WTC11 (cell line): Measurements from ENCODE around the gene ACKR3. TPM values are rescaled to one million over a fixed set of nuclear protein-coding genes. Genes with fewer than 3 reads are reported as not detected.

Experiments
- ATAC-seq: fragments of 200-7000 bp; cut with Tn5 transposase; 2 replicates; pipeline ENCODE4 v1.10.0; 2021; ENCODE audit warnings: mild to moderate bottlenecking, moderate library complexity
- CTCF ChIA-PET: fragments of 300-600 bp; sonication (Branson Sonifier 250); formaldehyde crosslinking; loops from one replicate; lab custom pipeline; 2021; ENCODE audit warnings: antibody characterized with exemption; lab: Charles Lee
- POLR2A ChIA-PET: fragments of 350-600 bp; sonication (Branson Sonifier 250); formaldehyde crosslinking; loops from one replicate; lab custom pipeline; 2021; ENCODE audit warnings: antibody characterized with exemption; lab: Charles Lee
- DNase-seq: peaks from one replicate; pipeline ENCODE4 v3.0.0; 2021; ENCODE audit warnings: low spot score
- H3K27ac Mint-ChIP-seq: 2 replicates; pipeline ENCODE4 v1.8.0; 2021; ENCODE audit warnings: mixed read lengths
- H3K27me3 Mint-ChIP-seq: 2 replicates; pipeline ENCODE4 v1.8.0; 2021; ENCODE audit warnings: low read depth, mild to moderate bottlenecking, moderate library complexity, mixed read lengths
- H3K36me3 Mint-ChIP-seq: 2 replicates; pipeline ENCODE4 v1.8.0; 2021; ENCODE audit warnings: mixed read lengths
- H3K4me1 Mint-ChIP-seq: 2 replicates; pipeline ENCODE4 v1.8.0; 2022; ENCODE audit warnings: mixed read lengths
- H3K4me3 Mint-ChIP-seq: 2 replicates; pipeline ENCODE4 v1.8.0; 2021; ENCODE audit warnings: mild to moderate bottlenecking, moderate library complexity, mixed read lengths
- H3K9me3 Mint-ChIP-seq: 2 replicates; pipeline ENCODE4 v1.8.0; 2021; ENCODE audit warnings: mixed read lengths
- ATF1 ChIP-seq: sonication (generic); formaldehyde crosslinking; IDR thresholded peaks from 2 replicates; pipeline ENCODE4 v1.8.1; 2023; ENCODE audit warnings: mild to moderate bottlenecking, moderate library complexity, missing genetic modification reagents
- CREB1 ChIP-seq: sonication (generic); formaldehyde crosslinking; IDR thresholded peaks from 2 replicates; pipeline ENCODE4 v1.8.0; 2023; ENCODE audit warnings: mild to moderate bottlenecking, missing genetic modification reagents
- E2F5 ChIP-seq: sonication (generic); formaldehyde crosslinking; IDR thresholded peaks from 2 replicates; pipeline ENCODE4 v1.8.1; 2022; ENCODE audit warnings: mild to moderate bottlenecking, moderate library complexity, missing genetic modification reagents
- EMX1 ChIP-seq: fragments of 250-450 bp; sonication (Bioruptor Pico); IDR thresholded peaks from 2 replicates; pipeline ENCODE4 v1.8.0; 2021; ENCODE audit warnings: mild to moderate bottlenecking
- ERG ChIP-seq: fragments of 250-450 bp; sonication (Bioruptor Pico); IDR thresholded peaks from 2 replicates; pipeline ENCODE4 v1.8.0; 2021; ENCODE audit warnings: mild to moderate bottlenecking
- HMGA2 ChIP-seq: fragments of 250-450 bp; sonication (Bioruptor Pico); IDR thresholded peaks from 2 replicates; pipeline ENCODE4 v1.4.0; 2021; ENCODE audit warnings: mild to moderate bottlenecking, moderate library complexity
- MLX ChIP-seq: sonication (generic); formaldehyde crosslinking; IDR thresholded peaks from 2 replicates; pipeline ENCODE4 v1.8.1; 2023; ENCODE audit warnings: mild to moderate bottlenecking, missing genetic modification reagents, moderate library complexity
- NFE2L1 ChIP-seq: sonication (generic); formaldehyde crosslinking; IDR thresholded peaks from 2 replicates; pipeline ENCODE4 v1.8.1; 2023; ENCODE audit warnings: missing genetic modification reagents
- PRRX2 ChIP-seq: fragments of 250-450 bp; sonication (Bioruptor Pico); IDR thresholded peaks from 2 replicates; pipeline ENCODE4 v1.8.0; 2021; ENCODE audit warnings: mild to moderate bottlenecking
- SOX15 ChIP-seq: fragments of 250-450 bp; sonication (Bioruptor Pico); IDR thresholded peaks from 2 replicates; pipeline ENCODE4 v1.9.0; 2021; ENCODE audit warnings: mild to moderate bottlenecking
- TEAD1 ChIP-seq: sonication (generic); formaldehyde crosslinking; IDR thresholded peaks from 2 replicates; pipeline ENCODE4 v1.8.0; 2022; ENCODE audit warnings: mild to moderate bottlenecking, missing genetic modification reagents
- ZBTB21 ChIP-seq: sonication (generic); formaldehyde crosslinking; IDR thresholded peaks from 2 replicates; pipeline ENCODE4 v1.8.1; 2023; ENCODE audit warnings: mild to moderate bottlenecking, missing genetic modification reagents, borderline replicate concordance
- ZNF263 ChIP-seq: sonication (generic); formaldehyde crosslinking; IDR thresholded peaks from 2 replicates; pipeline ENCODE4 v1.8.1; 2022; ENCODE audit warnings: low read depth, mild to moderate bottlenecking, moderate library complexity, missing genetic modification reagents
- ZNF317 ChIP-seq: sonication (generic); formaldehyde crosslinking; IDR thresholded peaks from 2 replicates; pipeline ENCODE4 v1.8.1; 2023; ENCODE audit warnings: low read depth, mild to moderate bottlenecking, moderate library complexity, missing genetic modification reagents, borderline replicate concordance
- ZNF416 ChIP-seq: fragments of 250-450 bp; sonication (Bioruptor Pico); IDR thresholded peaks from 2 replicates; pipeline ENCODE4 v1.9.0; 2021; ENCODE audit warnings: mild to moderate bottlenecking, inconsistent platforms
- ZNF532 ChIP-seq: fragments of 250-450 bp; sonication (Bioruptor Pico); IDR thresholded peaks from 2 replicates; pipeline ENCODE4 v1.9.0; 2021; ENCODE audit warnings: mild to moderate bottlenecking, borderline replicate concordance
- total RNA-seq: library from RNA; stranded (reverse); gene quantifications from 3 replicates; pipeline ENCODE4 v1.2.3, GENCODE V29; 2021
- TF ChIP-seq, protein P1 (sequence below): sonication (generic); formaldehyde crosslinking; IDR thresholded peaks from 2 replicates; pipeline ENCODE4 v1.8.0; 2022; ENCODE audit warnings: mild to moderate bottlenecking, missing genetic modification reagents

The ACKR3 gene
- total RNA-seq, 1 experiment from 2014 or later: 1.3 TPM

GRCh38 chr2:236592821-236593220 lies 23.2 kb downstream of the ACKR3 start:
- DNase-seq (no peak), ATAC-seq (no peak)
- POLR2A ChIA-PET: no interaction called here
- Mint-ChIP-seq H3K9me3 (no peaks in the 10 kb centered on the region), H3K4me1 (no peaks in the 10 kb centered on the region), H3K27me3 (no peaks in the 10 kb centered on the region), H3K27ac (no peak overlapping the region), H3K36me3 (no peaks in the 10 kb centered on the region), H3K4me3 (no peak overlapping the region)
- TF ChIP-seq ZNF532 (CRISPR knock-in tag) (no peak), ERG (CRISPR knock-in tag) (no peak), ZBTB21 (CRISPR knock-in tag) (no peak), CREB1 (CRISPR knock-in tag) (no peak), EMX1 (CRISPR knock-in tag) (no peak), SOX15 (CRISPR knock-in tag) (no peak)
- CTCF ChIA-PET: no interaction called here

GRCh38 chr2:236593531-236593930 lies 23.9 kb downstream of the ACKR3 start:
- no peaks in the 10 kb centered on the region for H3K9me3 Mint-ChIP-seq

DNA sequence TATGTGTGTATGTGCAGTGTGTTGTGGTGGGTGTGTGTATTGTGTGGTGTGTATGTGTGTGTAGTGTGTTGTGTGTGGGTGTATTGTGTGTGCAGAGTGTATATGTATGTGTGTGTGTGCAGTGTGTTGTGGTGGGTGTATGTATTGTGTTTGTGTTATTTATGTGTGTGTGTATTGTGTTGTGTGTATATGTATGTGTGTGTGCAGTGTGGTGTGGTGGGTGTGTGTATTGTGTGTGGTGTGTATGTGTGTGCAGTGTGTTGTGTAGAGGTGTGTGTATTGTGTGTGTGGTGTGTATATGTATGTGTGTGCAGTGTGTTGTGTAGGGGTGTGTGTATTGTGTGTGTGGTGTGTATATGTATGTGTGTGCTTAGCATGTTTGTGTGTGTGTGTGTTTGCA lies 24.3 kb downstream of the ACKR3 start:
- POLR2A ChIA-PET: no interaction called here
- CTCF ChIA-PET: no interaction called here
- no peak for DNase-seq
- H3K4me3 Mint-ChIP-seq: no peak overlapping the region
- no peaks in the 10 kb centered on the region for H3K9me3 Mint-ChIP-seq
- H3K27ac Mint-ChIP-seq: no peak overlapping the region
- ATAC-seq: no peak
- no peaks in the 10 kb centered on the region for H3K4me1 Mint-ChIP-seq
- H3K36me3 Mint-ChIP-seq: no peaks in the 10 kb centered on the region
- H3K27me3 Mint-ChIP-seq: no peaks in the 10 kb centered on the region
- no peak for TF ChIP-seq TEAD1 (CRISPR knock-in tag)
- TF ChIP-seq, protein P1, sequence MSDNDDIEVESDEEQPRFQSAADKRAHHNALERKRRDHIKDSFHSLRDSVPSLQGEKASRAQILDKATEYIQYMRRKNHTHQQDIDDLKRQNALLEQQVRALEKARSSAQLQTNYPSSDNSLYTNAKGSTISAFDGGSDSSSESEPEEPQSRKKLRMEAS (CRISPR knock-in tag): no peak
- TF ChIP-seq ZNF416 (CRISPR knock-in tag): no peak
- TF ChIP-seq HMGA2: no peak
- no peak for TF ChIP-seq ZNF263 (CRISPR knock-in tag)
- no peak for TF ChIP-seq MLX (CRISPR knock-in tag)
- no peak for TF ChIP-seq ATF1 (CRISPR knock-in tag)
- no peak for TF ChIP-seq ZNF317 (CRISPR knock-in tag)
- no peak for TF ChIP-seq PRRX2 (CRISPR knock-in tag)
- TF ChIP-seq E2F5: no peak

More at GRCh38 chr2:236593531-236593930, 23.9 kb downstream of the ACKR3 start:
- no peak for TF ChIP-seq ZNF532 (CRISPR knock-in tag)
- TF ChIP-seq NFE2L1 (CRISPR knock-in tag): 0 out of 2 replicates have a peak, but pooled peaks have one; percentile 9
- Mint-ChIP-seq H3K4me1 (no peaks in the 10 kb centered on the region), H3K36me3 (no peaks in the 10 kb centered on the region), H3K27ac (no peak overlapping the region), H3K27me3 (no peaks in the 10 kb centered on the region), H3K4me3 (no peak overlapping the region)
- ChIA-PET POLR2A (no interaction called here), CTCF (no interaction called here)
- DNase-seq: no peak
- ATAC-seq: no peak
